ENCODE data around the gene POC1A. TPM values are rescaled to one million over a fixed set of nuclear protein-coding genes. Genes with fewer than 3 reads are reported as not detected.

The POC1A gene
- polyA plus RNA-seq, 1 donor (not counting 4 experiments of a cell fraction or from before 2014, with no cell fraction given), result 11.5 TPM

DNA sequence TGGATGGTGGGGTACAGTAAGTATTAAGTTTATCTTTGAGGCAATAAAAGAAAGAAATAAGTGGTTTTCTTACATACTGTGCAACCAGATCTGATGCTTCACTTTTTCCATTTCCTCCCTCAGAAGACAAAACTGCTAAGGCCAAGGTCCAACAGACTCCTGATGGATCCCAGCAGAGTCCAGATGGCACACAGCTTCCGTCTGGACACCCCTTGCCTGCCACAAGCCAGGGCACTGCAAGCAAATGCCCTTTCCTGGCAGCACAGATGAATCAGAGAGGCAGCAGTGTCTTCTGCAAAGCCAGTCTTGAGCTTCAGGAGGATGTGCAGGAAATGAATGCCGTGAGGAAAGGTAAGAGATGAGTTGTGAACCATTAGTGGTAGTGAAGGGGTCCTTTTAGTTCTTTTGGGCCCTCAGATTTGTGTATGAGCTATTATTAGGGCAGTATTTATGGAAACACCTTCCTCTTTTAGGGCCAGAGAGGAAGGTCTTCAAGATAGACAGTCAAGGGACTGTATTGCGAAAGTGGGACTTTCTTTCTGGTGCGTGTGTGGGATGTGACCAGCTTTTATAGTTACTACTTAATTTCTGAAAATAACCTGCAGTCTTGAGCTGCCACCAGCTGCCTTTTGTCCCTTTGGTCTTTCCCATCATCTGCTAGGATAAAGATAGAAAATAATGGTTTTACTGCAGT is 48.3 kb upstream of the POC1A start:
- Histone ChIP-seq H3K4me2 (ENCODE audit: control insufficient read depth, extremely low read depth, insufficient read depth, low read depth, low read length) (no peak overlapping the region), H3K79me2 (ENCODE audit: control insufficient read depth, insufficient read depth, low read length) (peaks cover 18% of the 10 kb centered on the region), H3K9ac (ENCODE audit: control insufficient read depth, extremely low read depth, insufficient read depth, low read length) (no peak overlapping the region), H2AFZ (ENCODE audit: control insufficient read depth, low read length) (no peak overlapping the region), H3K36me3 (ENCODE audit: control insufficient read depth in 2 of 2, extremely low read depth in 1 of 2, insufficient read depth in 2 of 2, low read length in 2 of 2) (peaks cover 25 to 44% of the 10 kb centered on the region in 2 experiments), H3K9me1 (ENCODE audit: control insufficient read depth, extremely low read depth, insufficient read depth, low read length) (no peaks in the 10 kb centered on the region), H4K20me1 (ENCODE audit: control insufficient read depth, extremely low read depth, insufficient read depth, low read length) (no peaks in the 10 kb centered on the region), H3K9me3 (ENCODE audit: control insufficient read depth, low read depth, low read length) (no peaks in the 10 kb centered on the region), H3K27me3 (ENCODE audit: control insufficient read depth, extremely low read depth, insufficient read depth, low read length) (no peaks in the 10 kb centered on the region), H3K27ac (ENCODE audit: control insufficient read depth, insufficient read depth, low read length) (no peak overlapping the region), H3K4me1 (ENCODE audit: control insufficient read depth, extremely low read depth, insufficient read depth, low read length) (peaks cover 27% of the 10 kb centered on the region), H3K4me3 (ENCODE audit: control insufficient read depth in 2 of 3, extremely low read depth in 1 of 3, insufficient read depth in 2 of 3, low read depth in 1 of 3, low read length in 3 of 3) (no peak overlapping the region)
- dilution Hi-C loops (cut with MboI; ENCODE audit: extremely low pct_ligation_motif_present, low sequenced_read_pairs), result no loop called here
- DNase-seq (ENCODE audit: low read depth, low spot score) (no peak), FAIRE-seq (no peak)
- TF ChIP-seq EZH2 (IDR thresholded peaks at IDR 0.05; ENCODE audit: low read length), result no peak

GRCh38 chr3:52200981-52201679 is 46.9 kb upstream of the POC1A start:
- Histone ChIP-seq H3K4me1 (ENCODE audit: control insufficient read depth, extremely low read depth, insufficient read depth, low read length) (peaks cover 37% of the 10 kb centered on the region), H3K4me2 (ENCODE audit: control insufficient read depth, extremely low read depth, insufficient read depth, low read depth, low read length) (no peak overlapping the region)
- DNase-seq (ENCODE audit: low read depth, low spot score), result no peak

More at GRCh38 chr3:52200981-52201679, 46.9 kb upstream of the POC1A start:
- Histone ChIP-seq H3K79me2 (ENCODE audit: control insufficient read depth, insufficient read depth, low read length) (peaks cover 18% of the 10 kb centered on the region), H4K20me1 (ENCODE audit: control insufficient read depth, extremely low read depth, insufficient read depth, low read length) (no peaks in the 10 kb centered on the region), H3K9me3 (ENCODE audit: control insufficient read depth, low read depth, low read length) (no peaks in the 10 kb centered on the region), H3K27me3 (ENCODE audit: control insufficient read depth, extremely low read depth, insufficient read depth, low read length) (no peaks in the 10 kb centered on the region), H3K9me1 (ENCODE audit: control insufficient read depth, extremely low read depth, insufficient read depth, low read length) (no peaks in the 10 kb centered on the region), H3K4me3 (ENCODE audit: control insufficient read depth in 2 of 3, extremely low read depth in 1 of 3, insufficient read depth in 2 of 3, low read depth in 1 of 3, low read length in 3 of 3) (no peak overlapping the region), H3K36me3 (ENCODE audit: control insufficient read depth in 2 of 2, extremely low read depth in 1 of 2, insufficient read depth in 2 of 2, low read length in 2 of 2) (peaks cover 21 to 42% of the 10 kb centered on the region in 2 experiments), H2AFZ (ENCODE audit: control insufficient read depth, low read length) (no peak overlapping the region), H3K27ac (ENCODE audit: control insufficient read depth, insufficient read depth, low read length) (no peak overlapping the region), H3K9ac (ENCODE audit: control insufficient read depth, extremely low read depth, insufficient read depth, low read length) (no peak overlapping the region)
- dilution Hi-C loops (cut with MboI; ENCODE audit: extremely low pct_ligation_motif_present, low sequenced_read_pairs), result no loop called here
- TF ChIP-seq CTCF (optimal IDR thresholded peaks at IDR 0.05 in 1 of 3, IDR thresholded peaks at IDR 0.05 in 1 of 3, conservative IDR thresholded peaks at IDR 0.05 in 1 of 3; ENCODE audit: extremely low read depth in 1 of 3, insufficient read depth in 2 of 3, low read length in 3 of 3), result no peak
- TF ChIP-seq EZH2 (IDR thresholded peaks at IDR 0.05; ENCODE audit: low read length), result no peak
- no peak for FAIRE-seq

All from keratinocyte (primary cell).